Common myeloid progenitor, CD34-positive (primary cell): ENCODE results near the gene PRDM7.

Experiments used
- CTCF ChIA-PET: fragments of 350-600 bp; sonication (Branson Sonifier 250); formaldehyde crosslinking; loops from one replicate; lab custom pipeline; 2021; ENCODE audit warnings: antibody characterized with exemption; lab: Charles Lee
- POLR2A ChIA-PET: fragments of 350-600 bp; sonication (Branson Sonifier 250); formaldehyde crosslinking; loops from one replicate; lab custom pipeline; 2021; ENCODE audit warnings: antibody characterized with exemption; lab: Charles Lee
- DNase-seq, 3 donors: peaks; one replicate each; pipeline versions ENCODE4 v3.0.0 to v3.0.0-alpha.2; 2013
- H3K27ac ChIP-seq, 2 experiments: 1 replicate in 1 of 2; 2 replicates in 1 of 2; pipeline ENCODE4 v1.7.0; 2013; ENCODE audit warnings: inconsistent platforms in 2 of 2, low read length in 2 of 2, mild to moderate bottlenecking in 2 of 2, low read depth in 1 of 2, moderate library complexity in 1 of 2; ENCODE audit not compliant: severe bottlenecking in 2 of 2, insufficient read depth in 1 of 2, poor library complexity in 1 of 2
- H3K27me3 ChIP-seq, 5 experiments: replicated peaks in 2 of 5; 1 replicate in 3 of 5; 2 replicates in 2 of 5; pipeline versions ENCODE4 v1.6.1 to v1.7.0; 2013; ENCODE audit warnings: low read length in 4 of 5, mild to moderate bottlenecking in 2 of 5, moderate library complexity in 2 of 5, inconsistent platforms in 1 of 5; ENCODE audit not compliant: insufficient read depth in 5 of 5, control insufficient read depth in 4 of 5
- H3K36me3 ChIP-seq, 4 experiments: 1 replicate in 2 of 4; 2 replicates in 2 of 4; pipeline versions ENCODE4 v1.6.1 to v1.7.0; 2013; ENCODE audit warnings: low read length in 3 of 4, control low read depth in 1 of 4, mild to moderate bottlenecking in 1 of 4; ENCODE audit not compliant: control insufficient read depth in 4 of 4, insufficient read depth in 4 of 4
- H3K4me1 ChIP-seq, 4 experiments: 1 replicate in 3 of 4; 2 replicates in 1 of 4; pipeline versions ENCODE4 v1.6.1 to v1.7.1; 2013; ENCODE audit warnings: low read length in 3 of 4, mild to moderate bottlenecking in 3 of 4, control low read depth in 1 of 4, inconsistent platforms in 1 of 4, moderate library complexity in 1 of 4; ENCODE audit not compliant: control insufficient read depth in 4 of 4, insufficient read depth in 4 of 4; ENCODE audit errors: control extremely low read depth in 1 of 4
- H3K4me3 ChIP-seq, 7 experiments: 1 replicate in 4 of 7; 2 replicates in 3 of 7; pipeline versions ENCODE4 v1.5.1 to v1.7.0; 2013; ENCODE audit warnings: mild to moderate bottlenecking in 7 of 7, low read length in 6 of 7, moderate library complexity in 6 of 7, inconsistent platforms in 2 of 7, low read depth in 2 of 7, control low read depth in 1 of 7; ENCODE audit not compliant: insufficient read depth in 4 of 7, control insufficient read depth in 1 of 7; ENCODE audit errors: extremely low read depth in 1 of 7
- H3K9me3 ChIP-seq, 5 experiments: 1 replicate in 4 of 5; 2 replicates in 1 of 5; pipeline versions ENCODE4 v1.6.1 to v1.7.1; 2013; ENCODE audit warnings: low read length in 4 of 5, mild to moderate bottlenecking in 2 of 5, inconsistent platforms in 1 of 5, low read depth in 1 of 5, moderate library complexity in 1 of 5; ENCODE audit not compliant: control insufficient read depth in 4 of 5, insufficient read depth in 2 of 5; ENCODE audit errors: control extremely low read depth in 1 of 5
- WGBS: methylation state at CpG from one replicate; pipeline ENCODE4 v1.1.5; 2013; ENCODE audit not compliant: insufficient coverage; 5-methylcytosine and 5-hydroxymethylcytosine counted together

Gene PRDM7

GRCh38 chr16:90040152-90041023 lies 36.7 kb downstream of the PRDM7 start:
- no peak overlapping the region for H3K4me3 ChIP-seq
- no peak overlapping the region for H3K27ac ChIP-seq
- H3K36me3 ChIP-seq = peaks cover 6 to 74% (median 38%) of the 10 kb centered on the region in 4 experiments
- no peaks in the 10 kb centered on the region for H3K9me3 ChIP-seq
- WGBS = 98% methylated on average over 27 of the region's 29 CpGs
- DNase-seq = no peak
- ChIA-PET CTCF (no interaction called here), POLR2A (no interaction called here)
- no peaks in the 10 kb centered on the region for H3K27me3 ChIP-seq
- H3K4me1 ChIP-seq = no peaks in the 10 kb centered on the region

GRCh38 chr16:90037276-90037675 lies 39.9 kb downstream of the PRDM7 start:
- WGBS = 91% methylated on average over 12 of the region's 12 CpGs
- ChIA-PET CTCF (interaction anchor here (1.0 to 2.8 kb wide), 3 partner anchors 9 to 14 kb away, joined by 4 to 10 read pairs (median 5); no protein-coding TSS in a partner anchor), POLR2A (no interaction called here)
- no peak overlapping the region for H3K27ac ChIP-seq
- H3K27me3 ChIP-seq = no peaks in the 10 kb centered on the region
- H3K9me3 ChIP-seq = no peaks in the 10 kb centered on the region
- DNase-seq = no peak
- no peak overlapping the region for H3K4me3 ChIP-seq
- H3K4me1 ChIP-seq = no peaks in the 10 kb centered on the region
- peaks cover 8 to 66% (median 30%) of the 10 kb centered on the region in 4 experiments for H3K36me3 ChIP-seq

GRCh38 chr16:90035902-90036301 lies 41.2 kb downstream of the PRDM7 start:
- POLR2A ChIA-PET = no interaction called here
- CTCF ChIA-PET = interaction anchor here (1.4 to 2.8 kb wide), 2 partner anchors 10 to 12 kb away, joined by 5 to 10 read pairs; no protein-coding TSS in a partner anchor
- no peak overlapping the region for H3K27ac ChIP-seq
- H3K4me1 ChIP-seq = no peaks in the 10 kb centered on the region
- DNase-seq = no peak
- no peak overlapping the region for H3K4me3 ChIP-seq
- no peaks in the 10 kb centered on the region for H3K9me3 ChIP-seq
- H3K27me3 ChIP-seq = no peaks in the 10 kb centered on the region
- WGBS = 93% methylated on average over 4 of the region's 5 CpGs
- peaks cover 9 to 68% (median 32%) of the 10 kb centered on the region in 4 experiments for H3K36me3 ChIP-seq

GRCh38 chr16:90034504-90034903 lies 42.6 kb downstream of the PRDM7 start:
- WGBS = no CpG with 5 or more reads among the region's 8 CpGs
- H3K36me3 ChIP-seq = peaks cover 9 to 57% (median 30%) of the 10 kb centered on the region in 4 experiments
- ChIA-PET CTCF (interaction anchor here (1.2 to 2.8 kb wide), 3 partner anchors 8 to 92 kb away, joined by 3 to 10 read pairs (median 5); no protein-coding TSS in a partner anchor), POLR2A (no interaction called here)
- DNase-seq = no peak
- H3K27ac ChIP-seq = no peak overlapping the region
- no peak overlapping the region for H3K4me3 ChIP-seq
- no peaks in the 10 kb centered on the region for H3K27me3 ChIP-seq
- H3K9me3 ChIP-seq = no peaks in the 10 kb centered on the region
- H3K4me1 ChIP-seq = no peaks in the 10 kb centered on the region

GRCh38 chr16:90033387-90033786 lies 43.7 kb downstream of the PRDM7 start:
- Histone ChIP-seq H3K4me3 (no peak overlapping the region), H3K27me3 (no peaks in the 10 kb centered on the region), H3K36me3 (peaks cover 9 to 54% (median 25%) of the 10 kb centered on the region in 4 experiments), H3K27ac (no peak overlapping the region), H3K4me1 (no peaks in the 10 kb centered on the region), H3K9me3 (no peaks in the 10 kb centered on the region)
- WGBS = 96% methylated on average over 4 of the region's 4 CpGs
- POLR2A ChIA-PET = interaction anchor here (0.6 kb wide), 1 partner anchor 12 kb away, joined by 4 read pairs; no protein-coding TSS in a partner anchor
- DNase-seq = no peak
- CTCF ChIA-PET = interaction anchor here (0.9 to 1.5 kb wide), 3 partner anchors 9 to 91 kb away, joined by 3 to 5 read pairs (median 3); no protein-coding TSS in a partner anchor

GRCh38 chr16:90032674-90033331 lies 44.3 kb downstream of the PRDM7 start:
- WGBS = 100% methylated on average over 5 of the region's 8 CpGs
- no peak for DNase-seq
- Histone ChIP-seq H3K27ac (no peak overlapping the region), H3K36me3 (peaks cover 9 to 48% (median 21%) of the 10 kb centered on the region in 4 experiments), H3K4me1 (no peaks in the 10 kb centered on the region), H3K4me3 (no peak overlapping the region), H3K27me3 (no peaks in the 10 kb centered on the region), H3K9me3 (no peaks in the 10 kb centered on the region)
- ChIA-PET POLR2A (no interaction called here), CTCF (interaction anchor here (0.9 to 1.5 kb wide), 3 partner anchors 10 to 90 kb away, joined by 3 to 5 read pairs (median 3); no protein-coding TSS in a partner anchor)
